A549 (cell line): Measurements from ENCODE around the gene SLC43A3. TPM values are rescaled to one million over a fixed set of nuclear protein-coding genes. Genes with fewer than 3 reads are reported as not detected.

Experiments
- ATAC-seq, 2 experiments: fragments of 200-7000 bp in 1 of 2; fragments of >200 bp in 1 of 2; cut with Nextera tagmentation in 1 of 2; cut with Tn5 transposase in 1 of 2; 3 replicates each; pipeline versions ENCODE4 v1.8.0 to v1.9.1; 2018 to 2020; ENCODE audit warnings: mild to moderate bottlenecking in 1 of 2, moderate library complexity in 1 of 2
- CTCF ChIA-PET: fragments of 300-600 bp; sonication (Branson Sonifier 250); formaldehyde crosslinking; extraction: SDS; loops from one replicate; lab custom pipeline; 2021; ENCODE audit warnings: antibody characterized with exemption, inconsistent platforms; lab: Yijun Ruan, JAX
- POLR2A ChIA-PET: fragments of 350-600 bp; formaldehyde crosslinking; extraction: SDS; loops from one replicate; lab custom pipeline; 2021; ENCODE audit warnings: antibody characterized with exemption, inconsistent platforms; lab: Yijun Ruan, JAX
- DNase-seq, 2 experiments: peaks; one replicate each; pipeline versions ENCODE4 v3.0.0 to v3.0.0-alpha.2; 2011 to 2016; ENCODE audit warnings: low read depth in 1 of 2, low spot score in 1 of 2
- FAIRE-seq: peaks from 2 replicates; lab custom pipeline; 2011; peaks lifted over from hg19 to GRCh38; lab: Jason Lieb, UNC
- H3K27ac ChIP-seq, 2 experiments: fragments of >200 bp; sonication (Bioruptor Twin); formaldehyde crosslinking; 3 replicates each; pipeline ENCODE4 v1.5.1; 2016 to 2017
- H3K4me1 ChIP-seq: fragments of >200 bp; sonication (Bioruptor Twin); formaldehyde crosslinking; 3 replicates; pipeline ENCODE4 v1.6.1; 2016
- H3K4me2 ChIP-seq: fragments of >200 bp; sonication (Bioruptor Twin); formaldehyde crosslinking; 3 replicates; pipeline ENCODE4 v1.6.1; 2016
- H3K4me3 ChIP-seq: fragments of >200 bp; sonication (Bioruptor Twin); formaldehyde crosslinking; 3 replicates; pipeline ENCODE4 v1.5.1; 2016
- H3K9me3 ChIP-seq: fragments of >200 bp; sonication (Bioruptor Twin); formaldehyde crosslinking; 3 replicates; pipeline ENCODE4 v1.6.1; 2016
- CBX8 ChIP-seq: fragments of 200-600 bp; sonication (generic); IDR thresholded peaks from 2 replicates; pipeline ENCODE4 v1.6.1; 2016
- CHD4 ChIP-seq: fragments of 200-600 bp; sonication (generic); IDR thresholded peaks from 2 replicates; pipeline ENCODE4 v1.6.1; 2016; ENCODE audit warnings: antibody characterized with exemption, mild to moderate bottlenecking, borderline replicate concordance
- CTCF ChIP-seq: fragments of >200 bp; sonication (Bioruptor Twin); formaldehyde crosslinking; IDR thresholded peaks from 3 replicates; pipeline ENCODE4 v1.5.1; 2016
- HDAC2 ChIP-seq: fragments of 200-600 bp; sonication (generic); IDR thresholded peaks from 2 replicates; pipeline ENCODE4 v1.6.1; 2016
- HES2 ChIP-seq: fragments of >200 bp; sonication (Bioruptor Twin); formaldehyde crosslinking; IDR thresholded peaks from 2 replicates; pipeline ENCODE4 v1.6.1; 2016
- HOXA7 ChIP-seq: fragments of 250-450 bp; sonication (Bioruptor Pico); IDR thresholded peaks from 2 replicates; pipeline ENCODE4 v1.5.0; 2020; ENCODE audit warnings: mild to moderate bottlenecking, moderate library complexity
- HOXB5 ChIP-seq: fragments of 250-450 bp; sonication (Bioruptor Pico); IDR thresholded peaks from 2 replicates; pipeline ENCODE4 v1.5.0; 2020; ENCODE audit warnings: mild to moderate bottlenecking, moderate library complexity
- KDM5A ChIP-seq: fragments of 200-600 bp; sonication (generic); IDR thresholded peaks from 2 replicates; pipeline ENCODE4 v1.6.1; 2016; ENCODE audit warnings: antibody characterized with exemption, mild to moderate bottlenecking
- MAFK ChIP-seq: fragments of 450-650 bp; IDR thresholded peaks from 2 replicates; pipeline ENCODE4 v1.6.1; 2014; ENCODE audit not compliant: partially characterized antibody
- MYC ChIP-seq: IDR thresholded peaks from 2 replicates; pipeline ENCODE4 v1.6.1; 2012; ENCODE audit warnings: mild to moderate bottlenecking, inconsistent platforms, low read length, improper control_type of control experiment, borderline replicate concordance
- NPAS2 ChIP-seq: fragments of 250-450 bp; sonication (Bioruptor Pico); IDR thresholded peaks from 2 replicates; pipeline ENCODE4 v1.8.0; 2022; ENCODE audit warnings: mild to moderate bottlenecking, moderate library complexity, borderline replicate concordance
- PHF8 ChIP-seq: fragments of 200-600 bp; sonication (generic); IDR thresholded peaks from 2 replicates; pipeline ENCODE4 v1.6.1; 2016; ENCODE audit warnings: low read depth, mild to moderate bottlenecking, antibody characterized with exemption, moderate library complexity, borderline replicate concordance
- RAD21 ChIP-seq, 2 experiments: fragments of >200 bp in 1 of 2; sonication (Bioruptor Twin) in 1 of 2; formaldehyde crosslinking in 1 of 2; IDR thresholded peaks in 1 of 2; conservative IDR thresholded peaks in 1 of 2; 2 replicates in 1 of 2; 3 replicates in 1 of 2; pipeline ENCODE4 v1.6.1; 2012 to 2018; ENCODE audit warnings: inconsistent platforms in 1 of 2
- RCOR1 ChIP-seq: fragments of 150-350 bp; IDR thresholded peaks from 2 replicates; pipeline ENCODE4 v1.6.1; 2014; ENCODE audit warnings: antibody characterized with exemption, low read length, low read depth
- TFCP2L1 ChIP-seq: fragments of 250-450 bp; sonication (Bioruptor Pico); IDR thresholded peaks from 2 replicates; pipeline ENCODE4 v1.5.0; 2021; ENCODE audit warnings: mild to moderate bottlenecking
- TP53 ChIP-seq: fragments of 250-450 bp; sonication (Bioruptor Pico); IDR thresholded peaks from 2 replicates; pipeline ENCODE4 v1.5.0; 2021; ENCODE audit warnings: mild to moderate bottlenecking, moderate library complexity
- ZC3H11A ChIP-seq: fragments of 450-650 bp; IDR thresholded peaks from 2 replicates; pipeline ENCODE4 v1.6.1; 2014; ENCODE audit warnings: antibody characterized with exemption, mild to moderate bottlenecking
- ZSCAN20 ChIP-seq: fragments of 250-450 bp; sonication (Bioruptor Pico); IDR thresholded peaks from 2 replicates; pipeline ENCODE4 v1.8.0; 2022; ENCODE audit warnings: mild to moderate bottlenecking, moderate library complexity
- WGBS: methylation state at CpG from one replicate; pipeline ENCODE4 v1.1.6; 2017; ENCODE audit errors: missing lambda C conversion rate; 5-methylcytosine and 5-hydroxymethylcytosine counted together
- polyA plus RNA-seq, 4 experiments: library from polyadenylated mRNA; depleted of rRNA in 3 of 4; stranded (reverse); fragments of >200 nt; fragmentation: RNase III in 1 of 4; extraction: RNeasy Plus Mini Kit Qiagen cat#74134 plus additional on column Dnase treatment in 1 of 4; gene quantifications; 2 replicates in 3 of 4; 3 replicates in 1 of 4; pipeline ENCODE4 v1.2.3, GENCODE V29; 2011 to 2017

Gene SLC43A3
- polyA plus RNA-seq, 2 of the 4 experiments (the other 2 are of a cell fraction): 0.12 to 0.30 TPM

- DNase-seq: no peak
- POLR2A ChIA-PET: no interaction called here
- Histone ChIP-seq H3K4me2 (no peak overlapping the region), H3K9me3 (no peaks in the 10 kb centered on the region), H3K4me3 (no peak overlapping the region), H3K4me1 (no peaks in the 10 kb centered on the region), H3K27ac (no peak overlapping the region)
- no peak for FAIRE-seq
- 41% methylated on average over 4 of the region's 4 CpGs for WGBS
- CTCF ChIA-PET: interaction anchor here (1.9 to 2.2 kb wide), 3 partner anchors 10 to 34 kb away, joined by 4 to 9 read pairs (median 5); no protein-coding TSS in a partner anchor
- no peak for ATAC-seq
- TF ChIP-seq HOXB5 (CRISPR knock-in tag) (no peak), HES2 (no peak), ZSCAN20 (CRISPR knock-in tag) (no peak)
Observed at GRCh38 chr11:57394203-57394965, 32.5 kb downstream of the SLC43A3 start.

- Histone ChIP-seq H3K9me3 (no peaks in the 10 kb centered on the region), H3K4me3 (no peak overlapping the region), H3K4me2 (no peak overlapping the region), H3K27ac (no peak overlapping the region), H3K4me1 (no peaks in the 10 kb centered on the region)
- ChIA-PET POLR2A (no interaction called here), CTCF (interaction anchor here (0.8 to 1.0 kb wide), 2 partner anchors 66 to 175 kb away, joined by 3 to 4 read pairs; partner anchors contain the start of gene UBE2L6)
- FAIRE-seq: no peak
- 39% methylated on average over 4 of the region's 4 CpGs for WGBS
- TF ChIP-seq RAD21 (conservative IDR thresholded peaks at IDR 0.05 in 1 of 2, IDR thresholded peaks at IDR 0.05 in 1 of 2): no peak
- no peak for ATAC-seq
- DNase-seq: no peak
Observed at GRCh38 chr11:57392763-57393105, 34.2 kb downstream of the SLC43A3 start.

GRCh38 chr11:57392066-57392762 lies 34.7 kb downstream of the SLC43A3 start:
- H3K4me3 ChIP-seq: no peak overlapping the region
- DNase-seq (no peak), ATAC-seq (no peak), FAIRE-seq (peak; percentile 54)
- TF ChIP-seq HOXA7 (CRISPR knock-in tag) (no peak), CBX8 (no peak), NPAS2 (CRISPR knock-in tag) (no peak), KDM5A (no peak), HDAC2 (no peak), CHD4 (no peak), MYC (no peak), ZC3H11A (no peak), TFCP2L1 (CRISPR knock-in tag) (no peak), TP53 (CRISPR knock-in tag) (no peak), CTCF (no peak)
- H3K27ac ChIP-seq: no peak overlapping the region
- WGBS: 55% methylated on average over 8 of the region's 8 CpGs
- no peaks in the 10 kb centered on the region for H3K4me1 ChIP-seq
- ChIA-PET POLR2A (no interaction called here), CTCF (interaction anchor here (1.0 to 1.4 kb wide), 2 partner anchors 16 to 66 kb away, joined by 3 to 4 read pairs; no protein-coding TSS in a partner anchor)
- H3K4me2 ChIP-seq: no peak overlapping the region
- H3K9me3 ChIP-seq: no peaks in the 10 kb centered on the region

GRCh38 chr11:57391539-57391938 lies 35.4 kb downstream of the SLC43A3 start:
- CTCF ChIA-PET: interaction anchor here (1.0 to 1.4 kb wide), 2 partner anchors 17 to 67 kb away, joined by 3 to 4 read pairs; no protein-coding TSS in a partner anchor
- Histone ChIP-seq H3K4me2 (no peak overlapping the region), H3K4me3 (no peak overlapping the region), H3K4me1 (no peaks in the 10 kb centered on the region), H3K9me3 (no peaks in the 10 kb centered on the region), H3K27ac (no peak overlapping the region)
- WGBS: 36% methylated on average over 2 of the region's 2 CpGs
- POLR2A ChIA-PET: no interaction called here
- TF ChIP-seq PHF8 (no peak), ZC3H11A (no peak), RCOR1 (no peak), RAD21 (conservative IDR thresholded peaks at IDR 0.05 in 1 of 2, IDR thresholded peaks at IDR 0.05 in 1 of 2) (no peak), MAFK (no peak), CBX8 (no peak)
- no peak for ATAC-seq
- no peak for DNase-seq
- no peak for FAIRE-seq
